ENCODE data around the gene MMRN1.

MMRN1 gene

DNA sequence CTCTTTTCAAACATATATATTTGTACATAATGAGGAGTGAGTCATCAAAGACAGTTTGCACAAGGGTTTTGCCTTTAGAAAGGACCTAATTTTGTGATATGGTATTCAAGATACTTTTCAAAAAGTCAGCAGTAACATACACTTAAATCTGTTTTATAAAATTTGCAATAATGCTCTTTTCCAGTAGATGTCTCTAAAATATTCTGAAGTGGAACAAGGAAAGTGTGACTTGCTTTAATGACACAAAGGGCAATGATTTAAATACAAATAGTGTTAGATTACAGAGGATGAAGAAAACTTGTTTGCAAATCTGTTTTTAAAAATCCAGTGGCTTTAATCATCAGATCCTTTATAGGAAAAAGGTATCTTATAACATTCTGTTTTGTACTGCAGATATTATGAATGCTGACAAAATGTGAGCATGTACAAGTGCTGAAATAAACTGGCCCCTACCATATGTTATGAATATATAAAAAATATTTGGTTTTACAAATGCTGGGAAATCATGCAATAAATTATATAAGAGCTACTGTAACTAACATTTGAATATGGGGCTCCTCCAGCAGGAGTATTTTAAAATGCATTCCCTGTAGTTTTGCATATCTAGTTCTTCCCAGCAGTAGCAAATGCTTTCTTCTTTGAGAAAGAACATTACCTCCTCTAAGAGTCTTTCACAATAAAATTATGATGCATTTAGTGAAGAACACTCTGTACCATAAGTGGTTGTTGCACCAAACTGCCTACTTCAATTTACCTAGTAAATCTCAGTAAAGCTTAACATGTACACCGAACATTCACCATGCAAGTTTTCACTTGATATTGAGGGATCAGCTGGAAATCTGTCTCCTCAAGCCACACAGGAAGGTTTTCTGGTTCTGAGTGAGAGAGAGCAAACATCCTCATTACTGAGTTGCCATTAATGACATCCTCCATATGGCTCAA, 20.2 kb downstream of the MMRN1 start:
- no peak for DNase-seq

DNA sequence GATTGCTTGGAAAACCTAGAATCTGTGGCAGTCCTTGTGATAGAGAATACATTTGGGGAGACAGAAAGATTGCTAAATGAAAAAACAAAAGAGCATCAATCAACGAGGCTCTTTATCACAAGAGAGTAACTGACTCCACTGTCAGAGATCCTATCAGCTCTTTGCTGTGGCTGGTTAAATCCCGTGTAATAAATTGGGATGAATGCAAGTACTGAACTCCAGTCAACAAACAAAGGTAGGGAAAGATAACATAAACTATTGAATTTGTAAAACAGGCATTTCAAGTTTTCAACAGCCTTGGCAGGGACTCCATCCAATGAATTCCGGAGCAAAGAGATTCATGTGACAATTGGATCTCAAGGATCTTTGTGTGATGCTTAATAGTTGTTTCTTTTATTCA, 21.3 kb downstream of the MMRN1 start:
- DNase-seq, result no peak

DNA sequence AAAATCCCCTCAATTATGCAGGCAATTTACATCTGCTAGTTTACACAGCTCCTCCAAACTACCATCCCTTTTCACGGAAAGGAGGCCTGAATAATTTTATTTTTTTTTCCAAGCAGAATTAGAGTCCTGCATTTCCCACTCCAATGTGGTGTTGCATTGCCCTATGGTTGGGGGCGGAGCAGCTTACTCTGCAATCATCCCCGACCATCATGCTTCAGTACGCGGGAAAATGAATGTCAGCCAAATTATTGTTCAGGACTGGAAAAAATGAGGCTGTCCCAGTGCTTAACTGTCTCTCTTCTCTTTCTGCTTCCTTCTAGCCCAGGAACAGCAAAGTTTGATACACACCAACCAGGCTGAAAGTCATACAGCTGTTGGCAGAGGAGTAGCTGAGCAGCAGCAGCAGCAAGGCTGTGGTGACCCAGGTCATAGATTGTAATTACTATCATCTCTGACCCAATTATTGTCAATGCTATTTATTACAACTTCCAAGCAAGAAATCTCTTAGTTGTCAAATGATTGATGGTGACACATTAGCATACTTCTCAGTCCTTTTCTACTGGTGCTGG, 28.3 kb downstream of the MMRN1 start:
- no peak for DNase-seq

DNA sequence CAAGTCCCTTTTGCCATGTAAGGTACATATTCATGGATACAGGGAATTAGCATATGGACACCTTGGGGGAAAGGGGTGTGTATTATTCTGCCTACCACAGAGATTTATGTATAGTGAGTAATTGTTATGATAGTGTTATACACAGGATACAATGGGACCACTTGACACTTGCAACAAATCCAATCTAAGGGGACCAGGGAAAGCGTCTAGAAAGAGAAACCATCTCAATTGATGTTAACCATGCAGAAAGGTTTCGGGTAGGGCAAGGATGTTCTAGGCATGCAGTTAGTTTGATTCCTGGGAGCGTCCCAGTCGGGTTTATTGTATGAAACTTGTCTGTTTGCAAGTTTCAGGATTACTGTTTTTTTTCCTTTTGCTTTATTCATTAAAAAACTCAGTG, 34.2 kb downstream of the MMRN1 start:
- no peak for DNase-seq

DNA sequence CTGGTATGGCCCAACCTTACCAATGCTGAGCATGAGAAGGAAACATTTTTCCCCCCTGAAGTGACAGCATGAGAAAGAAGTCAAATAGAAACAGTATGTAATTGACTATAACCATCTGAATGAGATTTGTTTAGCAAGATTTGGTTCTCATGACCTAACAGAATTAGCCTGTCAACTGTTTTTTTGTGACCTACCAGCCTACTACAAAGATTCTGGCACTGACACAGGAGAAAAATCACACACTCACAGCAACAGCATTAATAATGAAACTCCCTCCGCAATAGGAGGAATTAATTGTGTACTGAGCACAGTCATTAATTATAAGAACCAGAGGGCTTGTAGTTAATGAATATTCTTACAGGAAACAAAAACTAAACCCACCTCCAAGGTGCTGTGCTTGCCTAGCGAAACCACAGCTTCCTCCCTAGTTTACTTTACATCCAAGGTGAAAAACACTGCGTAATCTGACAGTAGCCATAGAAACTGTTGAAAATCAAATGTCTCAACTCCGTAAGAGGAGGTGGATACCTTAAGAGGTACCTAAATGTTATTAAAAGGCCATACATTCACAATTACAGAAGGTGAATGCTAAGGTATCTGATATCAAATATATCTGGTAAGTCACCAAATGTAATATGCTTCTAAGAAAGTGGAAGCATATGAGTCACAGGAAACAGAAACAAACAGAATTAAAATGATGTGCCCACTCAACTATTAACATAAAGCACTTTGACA, 34.9 kb downstream of the MMRN1 start:
- peak; percentile 6 for DNase-seq

DNA sequence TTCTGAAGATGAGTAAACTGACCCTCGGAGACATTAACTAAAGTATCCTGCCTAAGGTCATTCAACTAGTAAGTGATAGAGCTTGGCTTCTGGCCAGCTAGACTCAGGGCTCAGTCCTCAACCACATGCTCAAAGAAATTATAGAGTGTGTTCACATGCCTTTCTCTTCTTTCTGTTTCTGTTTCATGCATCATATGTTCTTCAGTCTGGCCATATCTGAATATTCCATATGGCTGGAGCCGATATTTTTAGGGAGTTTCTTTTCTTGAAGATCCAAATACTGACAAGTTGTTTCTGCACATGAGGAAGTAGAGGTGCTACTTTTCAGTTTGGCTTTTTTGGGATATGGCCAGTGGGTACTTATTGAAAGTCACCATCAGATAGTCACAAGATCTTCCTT, 44.9 kb downstream of the MMRN1 start:
- no peak for DNase-seq

DNA sequence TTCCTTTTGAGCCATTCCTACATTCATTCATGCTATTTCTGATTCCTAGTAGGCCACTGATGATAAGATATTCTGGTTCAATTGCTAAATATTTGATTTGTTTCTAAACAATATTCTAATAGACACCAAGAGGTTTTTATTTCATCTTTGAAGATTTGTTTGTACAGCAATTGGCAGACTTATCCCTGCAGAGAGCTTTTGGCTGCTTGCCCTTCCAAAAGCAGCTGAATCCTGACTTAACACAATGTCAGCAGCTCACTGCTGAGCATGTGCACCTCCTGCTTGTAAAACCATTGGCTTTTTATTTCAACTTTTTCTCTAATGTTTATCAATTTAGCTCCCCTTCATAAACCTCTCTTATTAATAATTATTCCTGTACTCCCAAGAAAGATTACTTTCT, 45.3 kb downstream of the MMRN1 start:
- no peak for DNase-seq

DNA sequence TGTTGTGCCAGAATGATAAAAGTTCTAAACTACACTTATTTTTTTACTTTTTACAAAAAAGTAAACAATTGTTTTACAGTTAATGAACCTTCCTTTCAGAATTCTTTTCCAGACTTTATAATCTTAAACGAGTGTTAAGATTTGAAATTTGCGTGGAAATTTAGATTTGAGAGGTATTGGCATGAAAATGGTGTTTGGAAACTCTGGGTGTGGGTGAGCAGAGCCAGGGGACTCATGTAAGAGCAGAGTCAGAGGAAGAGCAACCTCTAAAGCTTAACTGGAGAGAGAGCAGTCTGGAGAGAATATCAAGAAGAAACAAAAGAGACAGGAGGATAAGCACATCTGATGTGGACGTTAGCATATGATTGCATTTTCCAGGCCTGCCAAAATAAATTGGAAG, 48.2 kb downstream of the MMRN1 start:
- DNase-seq, result no peak

DNA sequence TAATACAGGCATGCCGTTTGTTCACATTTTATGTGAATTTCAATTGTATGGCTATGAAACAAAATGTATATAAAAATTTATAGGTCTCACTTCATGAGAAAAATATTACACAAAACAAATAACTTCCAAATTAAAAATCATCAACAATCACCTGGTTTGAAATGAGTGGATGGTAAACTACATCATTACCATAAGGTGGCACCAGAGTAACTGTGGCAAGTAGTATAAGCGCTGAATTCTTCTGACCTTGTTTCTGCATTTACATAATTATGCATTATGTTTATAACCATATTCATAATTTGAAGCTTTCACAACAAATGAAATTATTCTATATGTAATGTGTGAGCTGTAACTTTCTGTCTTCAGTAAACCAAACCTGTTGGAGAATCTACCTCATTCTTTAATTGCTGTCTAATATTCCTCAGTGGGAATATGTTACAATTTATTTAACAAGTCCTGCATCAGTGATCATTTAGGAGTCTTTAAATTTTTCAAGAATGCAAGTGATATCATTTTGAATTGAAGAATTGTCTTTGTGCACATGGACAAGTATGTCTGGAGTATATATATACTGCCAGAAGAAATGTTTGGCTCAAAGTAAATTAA, 55.2 kb downstream of the MMRN1 start:
- DNase-seq, result no peak

DNA sequence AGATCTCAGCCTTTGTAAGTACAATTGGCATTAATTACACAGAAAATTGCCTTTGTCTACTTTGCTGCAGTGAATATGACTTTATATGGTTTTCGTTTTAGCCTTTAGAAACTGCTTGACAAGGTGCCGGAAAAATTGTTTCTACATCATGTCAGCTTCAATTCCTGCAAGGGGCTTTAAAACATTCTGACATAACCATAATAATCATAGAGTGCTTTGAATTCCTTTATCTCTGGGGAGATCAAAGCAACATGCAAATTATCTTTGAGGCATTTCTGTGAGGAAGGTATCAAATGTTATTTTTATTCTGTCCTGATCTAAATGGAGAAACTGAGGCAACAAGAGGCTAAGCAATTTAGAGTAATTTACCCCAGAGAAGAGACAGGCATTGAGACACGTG, 57.8 kb downstream of the MMRN1 start:
- no peak for DNase-seq

DNA sequence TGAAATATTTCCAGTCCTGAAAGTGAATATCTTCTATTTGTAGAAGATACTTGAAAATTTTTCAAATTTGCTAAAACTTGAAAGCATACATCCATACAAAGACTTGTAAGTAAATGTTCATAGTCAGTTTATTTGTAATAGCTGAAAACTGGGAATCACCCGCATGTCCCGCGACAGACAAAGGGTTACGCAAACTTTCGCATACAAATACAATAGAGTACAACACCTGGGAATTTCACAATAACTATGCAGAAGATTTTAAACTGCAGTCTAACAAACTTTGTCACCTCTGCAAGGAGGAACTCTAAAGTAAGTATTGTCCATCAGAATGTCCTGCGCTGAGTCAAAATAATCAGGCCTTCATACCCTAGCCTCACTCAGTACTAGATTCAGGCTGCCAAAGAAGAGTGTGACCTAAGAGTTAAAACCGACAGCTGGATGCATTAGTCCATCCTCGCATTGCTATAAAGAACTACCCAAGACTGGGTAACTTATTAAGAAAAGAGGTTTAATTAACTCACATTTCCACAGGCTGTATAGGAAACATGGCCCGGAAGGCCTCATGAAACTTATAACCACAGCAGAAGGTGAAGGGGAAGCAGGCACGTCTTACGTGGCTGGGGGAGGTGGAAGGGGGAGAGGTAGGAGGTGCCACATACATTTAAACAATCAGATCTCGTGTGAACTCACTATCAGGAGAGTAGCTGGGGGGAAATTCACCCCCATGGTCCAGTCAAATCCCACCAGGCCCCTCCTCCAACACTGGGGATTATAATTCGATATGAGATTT, 60.4 kb downstream of the MMRN1 start:
- DNase-seq, result no peak

DNA sequence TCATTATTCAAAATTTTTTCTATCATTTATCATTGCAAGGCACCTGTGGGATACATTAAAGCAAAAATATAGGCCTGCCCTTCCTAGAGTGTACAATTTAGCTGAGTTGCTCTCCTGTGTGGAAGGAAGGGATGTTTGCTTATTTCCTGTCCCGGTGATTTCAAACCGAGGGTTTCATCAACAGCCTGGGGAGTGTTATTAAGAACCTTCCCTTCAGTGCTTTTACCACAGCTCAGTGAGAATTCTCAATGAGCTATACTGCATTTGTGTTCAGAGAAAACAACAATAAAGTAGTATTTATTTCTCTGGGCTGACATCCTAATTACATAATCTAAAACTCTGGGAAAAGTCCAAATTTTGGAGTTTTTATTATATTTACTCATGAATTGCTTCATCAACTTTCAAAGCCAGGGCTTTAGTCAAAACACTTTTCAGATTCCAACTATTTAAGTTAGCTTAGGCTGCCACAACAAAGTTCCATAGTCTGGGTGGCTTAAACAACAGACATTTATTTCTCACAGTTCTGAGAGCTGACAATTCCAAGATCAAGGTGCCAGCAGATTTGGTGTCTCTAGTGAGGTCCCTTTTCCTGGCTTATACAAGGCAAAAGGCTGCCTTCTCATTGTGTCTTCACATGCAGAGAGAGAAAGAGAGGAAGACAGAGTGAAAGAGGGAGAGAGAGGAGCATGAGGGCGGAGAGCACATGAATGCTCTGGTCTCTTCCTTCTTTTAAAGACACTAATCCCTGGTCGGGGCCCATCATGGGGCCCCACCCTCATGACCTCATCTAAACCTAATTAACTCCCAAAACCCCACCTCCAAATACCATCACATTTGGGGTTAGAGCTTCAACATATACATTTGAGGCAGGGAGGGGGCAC, 62.6 kb downstream of the MMRN1 start:
- no peak for DNase-seq

DNA sequence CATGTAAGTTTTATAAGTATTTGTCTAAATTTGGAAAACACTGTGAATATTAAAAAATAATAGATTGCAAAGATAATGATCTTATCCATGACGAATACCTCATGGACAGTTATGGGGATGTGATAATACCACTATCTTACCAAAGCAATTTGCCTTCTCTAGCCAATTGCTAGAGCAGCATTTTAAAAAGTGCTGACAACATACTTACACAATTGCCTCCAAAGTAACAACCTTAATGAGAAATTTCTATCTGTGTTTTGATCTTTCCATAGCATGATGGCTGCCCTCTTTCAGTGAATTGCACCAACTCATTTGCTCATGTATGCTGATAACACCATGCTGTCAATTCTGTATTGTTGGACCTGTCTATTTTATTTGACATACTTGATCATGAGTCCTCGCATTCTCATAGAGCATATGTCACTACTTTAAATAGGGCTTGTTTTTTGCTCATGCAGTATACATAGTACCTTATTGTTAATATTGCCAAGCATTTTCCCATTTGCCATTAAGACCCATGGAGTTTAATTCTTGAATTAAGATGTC, 87.2 kb downstream of the MMRN1 start:
- DNase-seq, result no peak

DNA sequence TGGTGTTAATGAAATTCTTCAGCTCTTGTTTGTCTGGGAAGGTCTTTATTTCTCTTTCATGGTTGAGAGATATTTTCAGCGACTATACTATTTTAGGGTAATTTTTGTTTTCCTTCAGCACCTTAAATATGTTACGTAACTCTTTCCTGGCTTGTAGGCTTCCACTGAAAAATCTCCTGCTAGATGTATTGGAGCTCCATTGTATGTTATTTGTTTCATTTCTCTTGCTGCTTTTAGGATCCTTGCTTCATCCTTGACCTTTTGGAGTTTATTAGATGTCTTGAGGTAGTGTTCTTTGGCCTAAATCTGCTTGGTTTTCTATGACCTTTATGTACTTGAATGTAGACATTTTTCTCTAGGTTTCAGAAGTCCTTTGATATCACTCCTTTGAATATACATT, 93.6 kb downstream of the MMRN1 start:
- no peak for DNase-seq

DNA sequence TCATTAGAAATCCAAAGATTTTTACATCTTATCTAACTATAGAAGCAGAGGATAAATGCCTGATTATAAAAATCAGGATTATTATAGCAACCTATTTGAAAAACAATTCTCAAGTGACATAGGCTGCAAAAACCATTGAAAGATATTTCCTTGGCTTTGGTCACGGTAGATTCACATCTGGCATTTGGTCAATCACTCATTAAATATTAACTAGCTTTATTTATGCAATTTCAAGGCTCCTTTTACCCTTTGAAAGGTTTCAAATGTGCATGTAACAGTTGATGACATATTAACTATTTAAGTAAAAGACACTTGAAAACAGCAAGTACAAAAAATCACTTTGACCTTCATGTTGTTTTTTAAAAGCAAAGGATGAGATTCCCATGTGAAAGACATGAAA, 98.1 kb downstream of the MMRN1 start:
- DNase-seq, result no peak

DNA sequence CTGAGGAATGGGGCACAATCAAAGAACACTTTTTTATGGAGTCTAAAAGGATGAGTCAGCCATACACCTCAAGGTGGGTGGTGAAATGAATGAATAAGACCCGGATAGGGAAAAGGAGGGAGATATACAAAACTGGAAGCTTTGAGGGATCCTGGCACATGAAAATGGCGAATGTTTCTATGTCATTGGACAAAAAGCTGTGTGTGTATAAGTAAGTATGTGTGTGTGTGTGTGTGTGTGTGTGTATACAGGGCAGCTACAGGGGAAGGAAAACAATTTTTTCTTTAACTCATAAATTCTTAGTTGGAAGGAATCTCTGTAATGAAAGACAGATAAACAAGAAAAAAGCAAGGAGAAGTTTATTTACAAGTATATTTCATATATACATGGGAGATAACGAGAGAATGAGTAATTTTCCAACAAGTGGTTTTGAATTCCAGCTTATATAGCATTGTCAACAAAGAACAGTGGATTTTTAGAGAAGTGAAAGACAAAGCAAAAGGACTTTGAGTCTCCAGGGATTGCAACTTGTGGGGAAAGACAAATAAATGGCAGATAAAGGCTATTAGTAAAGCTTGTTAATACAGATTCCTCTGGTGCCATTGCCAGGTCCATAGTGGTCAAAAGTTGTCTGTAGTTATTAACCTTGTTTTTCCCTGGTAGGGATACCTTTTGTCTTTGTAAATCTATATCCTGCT, 99.7 kb downstream of the MMRN1 start:
- no peak for DNase-seq

DNA sequence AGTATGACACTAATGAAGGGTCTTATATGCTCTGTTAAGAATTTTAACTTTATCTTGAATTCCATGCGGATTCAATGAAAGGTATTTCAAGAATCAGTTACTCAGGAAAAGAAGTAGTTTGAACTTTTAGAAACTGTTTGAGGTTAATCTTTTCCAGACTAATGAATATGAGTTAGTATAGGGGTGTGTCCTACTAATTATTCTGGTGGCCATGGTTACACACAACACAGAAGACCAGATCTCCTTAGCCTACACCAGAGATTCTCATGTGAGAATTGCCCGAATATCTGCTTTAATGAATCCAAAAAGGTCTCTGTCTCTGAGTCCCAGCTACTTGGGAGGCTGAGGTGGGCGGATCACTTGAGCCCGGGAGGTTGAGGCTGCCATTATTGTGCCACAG, 100.4 kb downstream of the MMRN1 start:
- no peak for DNase-seq

DNA sequence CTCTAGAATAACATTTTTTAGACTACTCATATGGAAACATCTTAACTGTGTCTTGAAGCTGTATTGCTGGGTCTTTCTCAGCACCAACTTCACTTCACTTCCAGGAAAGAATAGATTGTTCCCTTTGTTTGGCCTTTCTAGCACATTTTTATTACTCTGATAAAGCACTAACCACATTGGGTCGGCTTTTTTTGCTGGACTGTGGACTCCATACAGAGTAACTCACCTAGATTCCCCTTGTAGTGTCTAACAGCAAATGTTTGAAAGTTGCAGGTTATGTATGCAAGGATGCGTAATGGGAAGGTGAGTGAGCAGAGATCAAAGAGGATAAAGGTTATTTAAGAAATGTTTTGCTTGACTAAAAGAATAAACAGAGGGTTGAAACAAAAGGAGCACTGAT, 101.2 kb downstream of the MMRN1 start:
- no peak for DNase-seq

DNA sequence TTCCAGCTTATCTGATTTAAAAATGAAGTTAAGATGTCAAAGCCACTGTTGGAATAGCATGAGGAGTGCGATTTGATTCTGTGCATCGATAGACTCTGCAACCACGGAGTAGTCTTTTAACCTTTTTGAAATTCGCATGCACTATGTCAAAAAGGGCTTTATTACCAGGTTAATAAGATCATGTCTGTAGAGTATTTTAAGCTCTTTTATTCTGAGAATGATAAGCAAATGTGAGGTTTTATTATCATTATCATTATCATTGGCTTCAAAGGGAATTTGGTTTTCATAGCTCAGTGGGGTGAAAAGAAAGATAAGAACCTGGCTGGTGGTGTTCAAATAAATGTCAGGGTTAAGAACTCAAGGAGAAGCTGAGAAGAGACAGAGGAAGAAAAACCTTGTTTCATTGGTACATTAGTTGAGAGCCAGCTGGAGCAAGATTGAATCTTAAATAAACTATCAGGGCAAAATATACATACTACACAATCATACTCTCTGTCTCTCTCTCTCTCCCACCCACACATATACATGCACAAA, 102.6 kb downstream of the MMRN1 start:
- DNase-seq, result no peak

DNA sequence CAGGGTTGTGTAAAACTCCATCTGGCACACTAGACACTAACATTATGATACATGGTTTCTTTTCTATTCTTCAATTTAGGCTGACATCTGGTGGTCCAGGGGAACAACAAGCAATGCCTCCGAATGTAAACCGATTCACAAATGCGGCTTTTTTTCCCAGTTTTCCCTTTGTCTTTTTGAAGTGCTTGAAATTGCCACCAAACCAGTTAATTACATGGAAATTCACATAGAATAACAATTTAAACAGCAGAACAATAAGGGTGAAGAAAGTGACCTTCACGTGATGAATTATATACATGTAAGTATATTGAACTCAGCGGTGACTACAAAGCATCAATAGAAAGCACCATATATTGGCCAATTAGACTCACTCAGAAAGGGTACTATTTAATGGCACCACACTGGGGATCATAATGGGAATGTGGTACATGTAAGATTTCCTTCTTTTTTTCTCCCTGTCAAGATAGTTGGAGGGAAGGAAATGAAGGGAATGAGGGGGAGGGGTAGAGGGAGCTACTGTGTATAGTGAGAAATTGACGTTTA, 103.9 kb downstream of the MMRN1 start:
- DNase-seq, result no peak

All from CD4-positive, alpha-beta T cell treated with Interleukin-6 for 4 hours (primary cell).